Stimulated activated effector memory CD8-positive, alpha-beta T cell treated with anti-CD3 and anti-CD28 coated beads, Interleukin-12 subunit alpha, Interleukin-12 subunit beta, amount 100 ng/mL, for 72 hours (primary cell): Measurements from ENCODE around the gene PGS1.
A peak's percentile ranks its signal among the peaks of the same experiment; 100 is the strongest.

Experiments
- ATAC-seq: fragments of 150-1000 bp; cut with Tn5 transposase; 2 replicates; pipeline ENCODE4 v1.10.0; 2021
- DNase-seq, 2 donors: peaks; one replicate each; pipeline ENCODE4 v3.0.0; 2021 to 2022; ENCODE audit warnings: low spot score in 2 of 2
- H3K27ac Mint-ChIP-seq: one replicate; pipeline ENCODE4 v1.8.0; 2022; ENCODE audit warnings: mild to moderate bottlenecking, mixed read lengths
- H3K36me3 Mint-ChIP-seq: one replicate; pipeline ENCODE4 v1.8.0; 2022; ENCODE audit warnings: mild to moderate bottlenecking, mixed read lengths
- H3K4me1 Mint-ChIP-seq: one replicate; pipeline ENCODE4 v1.8.0; 2022; ENCODE audit warnings: mixed read lengths
- H3K4me3 Mint-ChIP-seq: one replicate; pipeline ENCODE4 v1.8.0; 2022; ENCODE audit warnings: mild to moderate bottlenecking, mixed read lengths
- H3K9me3 Mint-ChIP-seq: one replicate; pipeline ENCODE4 v1.8.0; 2022; ENCODE audit warnings: mixed read lengths

The PGS1 gene

GRCh38 chr17:78441271-78441971 lies 63.0 kb downstream of the PGS1 start:
- H3K36me3 Mint-ChIP-seq: peaks cover 14% of the 10 kb centered on the region
- ATAC-seq: peak; percentile 67
- H3K9me3 Mint-ChIP-seq: peaks cover 2% of the 10 kb centered on the region
- no peak overlapping the region for H3K27ac Mint-ChIP-seq
- DNase-seq: no peak
- H3K4me3 Mint-ChIP-seq: no peak overlapping the region
- no peaks in the 10 kb centered on the region for H3K4me1 Mint-ChIP-seq

- DNase-seq: no peak
- ATAC-seq: peak; percentile 6
- Mint-ChIP-seq H3K36me3 (peaks cover 10% of the 10 kb centered on the region), H3K9me3 (peaks cover 2% of the 10 kb centered on the region), H3K4me3 (no peak overlapping the region), H3K4me1 (no peaks in the 10 kb centered on the region), H3K27ac (no peak overlapping the region)
Measured at GRCh38 chr17:78442648-78443218, 64.3 kb downstream of the PGS1 start.

GRCh38 chr17:78444392-78444791 lies 65.9 kb downstream of the PGS1 start:
- H3K4me1 Mint-ChIP-seq: no peaks in the 10 kb centered on the region
- no peak overlapping the region for H3K27ac Mint-ChIP-seq
- H3K36me3 Mint-ChIP-seq: no peaks in the 10 kb centered on the region
- DNase-seq (no peak), ATAC-seq (no peak)
- H3K9me3 Mint-ChIP-seq: no peaks in the 10 kb centered on the region
- no peak overlapping the region for H3K4me3 Mint-ChIP-seq

- no peaks in the 10 kb centered on the region for H3K9me3 Mint-ChIP-seq
- DNase-seq (no peak), ATAC-seq (no peak)
- no peaks in the 10 kb centered on the region for H3K36me3 Mint-ChIP-seq
- H3K4me3 Mint-ChIP-seq: no peak overlapping the region
- no peak overlapping the region for H3K27ac Mint-ChIP-seq
- no peaks in the 10 kb centered on the region for H3K4me1 Mint-ChIP-seq
Measured at GRCh38 chr17:78446833-78447232, 68.4 kb downstream of the PGS1 start.

- Mint-ChIP-seq H3K27ac (no peak overlapping the region), H3K9me3 (no peaks in the 10 kb centered on the region), H3K4me1 (no peaks in the 10 kb centered on the region), H3K36me3 (no peaks in the 10 kb centered on the region), H3K4me3 (no peak overlapping the region)
- no peak for DNase-seq
- ATAC-seq: no peak
Measured at GRCh38 chr17:78448356-78448993, 70.0 kb downstream of the PGS1 start.

GRCh38 chr17:78449983-78450595 lies 71.6 kb downstream of the PGS1 start:
- H3K36me3 Mint-ChIP-seq: no peaks in the 10 kb centered on the region
- no peaks in the 10 kb centered on the region for H3K4me1 Mint-ChIP-seq
- no peak overlapping the region for H3K4me3 Mint-ChIP-seq
- DNase-seq (no peak), ATAC-seq (no peak)
- no peak overlapping the region for H3K27ac Mint-ChIP-seq
- H3K9me3 Mint-ChIP-seq: no peaks in the 10 kb centered on the region

- no peaks in the 10 kb centered on the region for H3K9me3 Mint-ChIP-seq
- H3K27ac Mint-ChIP-seq: no peak overlapping the region
- ATAC-seq (no peak), DNase-seq (no peak)
- no peak overlapping the region for H3K4me3 Mint-ChIP-seq
- H3K36me3 Mint-ChIP-seq: no peaks in the 10 kb centered on the region
- H3K4me1 Mint-ChIP-seq: no peaks in the 10 kb centered on the region
Measured at GRCh38 chr17:78450696-78451345, 72.4 kb downstream of the PGS1 start.

GRCh38 chr17:78451753-78452152 lies 73.3 kb downstream of the PGS1 start:
- peak overlapping the region; percentile 27 for H3K27ac Mint-ChIP-seq
- H3K4me3 Mint-ChIP-seq: no peak overlapping the region
- no peaks in the 10 kb centered on the region for H3K36me3 Mint-ChIP-seq
- no peak for ATAC-seq
- no peak for DNase-seq
- no peaks in the 10 kb centered on the region for H3K4me1 Mint-ChIP-seq
- no peaks in the 10 kb centered on the region for H3K9me3 Mint-ChIP-seq

- no peak overlapping the region for H3K4me3 Mint-ChIP-seq
- no peak for DNase-seq
- ATAC-seq: no peak
- no peak overlapping the region for H3K27ac Mint-ChIP-seq
- no peaks in the 10 kb centered on the region for H3K4me1 Mint-ChIP-seq
- no peaks in the 10 kb centered on the region for H3K9me3 Mint-ChIP-seq
- no peaks in the 10 kb centered on the region for H3K36me3 Mint-ChIP-seq
Measured at GRCh38 chr17:78454346-78454745, 75.9 kb downstream of the PGS1 start.

- no peak for ATAC-seq
- no peaks in the 10 kb centered on the region for H3K4me1 Mint-ChIP-seq
- H3K9me3 Mint-ChIP-seq: no peaks in the 10 kb centered on the region
Measured at GRCh38 chr17:78458091-78458490, 79.6 kb downstream of the PGS1 start.

GRCh38 chr17:78458736-78459335 lies 80.4 kb downstream of the PGS1 start:
- no peaks in the 10 kb centered on the region for H3K4me1 Mint-ChIP-seq
- H3K4me3 Mint-ChIP-seq: no peak overlapping the region
- no peak for DNase-seq
- no peaks in the 10 kb centered on the region for H3K9me3 Mint-ChIP-seq
- no peaks in the 10 kb centered on the region for H3K36me3 Mint-ChIP-seq
- ATAC-seq: no peak
- no peak overlapping the region for H3K27ac Mint-ChIP-seq

More at GRCh38 chr17:78458091-78458490, 79.6 kb downstream of the PGS1 start:
- no peaks in the 10 kb centered on the region for H3K36me3 Mint-ChIP-seq
- no peak overlapping the region for H3K4me3 Mint-ChIP-seq
- no peak for DNase-seq
- H3K27ac Mint-ChIP-seq: no peak overlapping the region

- Mint-ChIP-seq H3K9me3 (no peaks in the 10 kb centered on the region), H3K4me3 (no peak overlapping the region), H3K4me1 (no peaks in the 10 kb centered on the region), H3K27ac (no peak overlapping the region), H3K36me3 (no peaks in the 10 kb centered on the region)
- DNase-seq (no peak), ATAC-seq (no peak)
Measured at GRCh38 chr17:78459696-78460095, 81.2 kb downstream of the PGS1 start.

- ATAC-seq (no peak), DNase-seq (no peak)
- Mint-ChIP-seq H3K9me3 (no peaks in the 10 kb centered on the region), H3K36me3 (no peaks in the 10 kb centered on the region), H3K4me3 (no peak overlapping the region), H3K4me1 (no peaks in the 10 kb centered on the region), H3K27ac (no peak overlapping the region)
Measured at GRCh38 chr17:78460176-78460675, 81.8 kb downstream of the PGS1 start.

GRCh38 chr17:78460951-78461798 lies 82.7 kb downstream of the PGS1 start:
- H3K4me3 Mint-ChIP-seq: no peak overlapping the region
- H3K27ac Mint-ChIP-seq: no peak overlapping the region
- H3K4me1 Mint-ChIP-seq: no peaks in the 10 kb centered on the region
- no peaks in the 10 kb centered on the region for H3K9me3 Mint-ChIP-seq
- no peak for DNase-seq
- no peaks in the 10 kb centered on the region for H3K36me3 Mint-ChIP-seq
- no peak for ATAC-seq
